Osteoblast (primary cell): Measurements from ENCODE around the gene CRELD2. TPM values are rescaled to one million over a fixed set of nuclear protein-coding genes. Genes with fewer than 3 reads are reported as not detected.

ENCODE experiments used
- DNase-seq: peaks from one replicate; pipeline ENCODE4 v3.0.0; 2011; ENCODE audit warnings: low spot score, mixed read lengths; ENCODE audit not compliant: insufficient read length; ENCODE audit errors: missing footprints
- H2AFZ ChIP-seq: 2 replicates; pipeline ENCODE4 v1.6.0; 2011; ENCODE audit warnings: mild to moderate bottlenecking, low read length
- H3K27ac ChIP-seq: 2 replicates; pipeline ENCODE4 v1.5.1; 2011; ENCODE audit warnings: mild to moderate bottlenecking, low read depth, low read length, moderate library complexity
- H3K27me3 ChIP-seq: 2 replicates; pipeline ENCODE4 v1.6.0; 2012; ENCODE audit warnings: mild to moderate bottlenecking, control low read depth, inconsistent platforms, low read length, moderate library complexity; ENCODE audit not compliant: insufficient read depth
- H3K36me3 ChIP-seq: 2 replicates; pipeline ENCODE4 v1.5.1; 2011; ENCODE audit warnings: mild to moderate bottlenecking, low read length, control low read depth, moderate library complexity; ENCODE audit not compliant: insufficient read depth
- H3K4me1 ChIP-seq: 2 replicates; pipeline ENCODE4 v1.5.1; 2011; ENCODE audit warnings: mild to moderate bottlenecking, low read length, control low read depth, moderate library complexity; ENCODE audit not compliant: insufficient read depth
- H3K4me2 ChIP-seq: 2 replicates; pipeline ENCODE4 v1.6.0; 2011; ENCODE audit warnings: mild to moderate bottlenecking, low read length; ENCODE audit not compliant: insufficient read depth
- H3K4me3 ChIP-seq: fragments of 200-600 bp; sonication (generic); 3 replicates; pipeline ENCODE4 v1.5.1; 2012; ENCODE audit warnings: mild to moderate bottlenecking, low read length, inconsistent platforms; ENCODE audit not compliant: insufficient read depth
- H3K79me2 ChIP-seq: 2 replicates; pipeline ENCODE4 v1.6.0; 2012; ENCODE audit warnings: mild to moderate bottlenecking, low read length, control low read depth, inconsistent platforms; ENCODE audit not compliant: insufficient read depth
- H3K9me3 ChIP-seq: 2 replicates; pipeline ENCODE4 v1.5.1; 2011; ENCODE audit warnings: low read depth, low read length, control low read depth
- H4K20me1 ChIP-seq: 2 replicates; pipeline ENCODE4 v1.6.0; 2012; ENCODE audit warnings: mild to moderate bottlenecking, low read length, control low read depth; ENCODE audit not compliant: insufficient read depth
- CTCF ChIP-seq: IDR thresholded peaks from 2 replicates; pipeline ENCODE4 v1.5.1; 2011; ENCODE audit warnings: mild to moderate bottlenecking, low read depth, low read length, moderate library complexity; ENCODE audit errors: extremely low read depth
- total RNA-seq: library from RNA; depleted of rRNA; stranded (reverse); fragments of >200 nt; gene quantifications from 2 replicates; pipeline ENCODE4 v1.2.3, GENCODE V29; 2012

Gene CRELD2
- total RNA-seq, 1 donor = 31.1 TPM

DNA sequence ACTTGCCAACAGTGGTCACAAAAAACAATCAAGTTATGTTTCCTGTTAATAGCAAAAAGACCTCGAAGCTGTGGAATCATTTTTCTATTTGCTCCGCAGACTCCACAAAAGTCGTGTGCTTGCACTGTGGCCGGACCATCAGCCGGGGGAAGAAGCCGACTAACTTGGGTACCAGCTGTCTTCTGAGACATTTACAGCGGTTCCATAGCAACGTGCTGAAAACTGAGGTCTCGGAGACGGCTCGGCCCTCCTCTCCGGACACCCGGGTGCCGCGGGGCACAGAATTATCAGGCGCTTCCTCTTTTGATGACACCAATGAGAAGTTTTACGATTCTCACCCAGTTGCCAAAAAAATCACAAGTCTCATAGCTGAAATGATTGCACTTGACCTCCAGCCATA lies 33.2 kb upstream of the CRELD2 start:
- peaks cover 29% of the 10 kb centered on the region for H4K20me1 ChIP-seq

GRCh38 chr22:49885881-49886280 lies 32.6 kb upstream of the CRELD2 start:
- H3K4me2 ChIP-seq = no peak overlapping the region
- no peak overlapping the region for H2AFZ ChIP-seq
- no peak overlapping the region for H3K27ac ChIP-seq
- TF ChIP-seq CTCF = no peak
- H3K4me1 ChIP-seq = peaks cover 3% of the 10 kb centered on the region
- DNase-seq = no peak
- H3K4me3 ChIP-seq = no peak overlapping the region
- peaks cover 29% of the 10 kb centered on the region for H4K20me1 ChIP-seq
- peaks cover 78% of the 10 kb centered on the region for H3K79me2 ChIP-seq
- peaks cover 28% of the 10 kb centered on the region for H3K36me3 ChIP-seq
- no peaks in the 10 kb centered on the region for H3K9me3 ChIP-seq
- H3K27me3 ChIP-seq = no peaks in the 10 kb centered on the region

More for the DNA sequence above, 33.2 kb upstream of the CRELD2 start:
- Histone ChIP-seq H3K4me1 (peaks cover 3% of the 10 kb centered on the region), H3K4me2 (no peak overlapping the region), H3K4me3 (no peak overlapping the region), H3K27me3 (no peaks in the 10 kb centered on the region), H3K79me2 (peaks cover 83% of the 10 kb centered on the region), H2AFZ (no peak overlapping the region), H3K27ac (no peak overlapping the region), H3K9me3 (no peaks in the 10 kb centered on the region), H3K36me3 (peaks cover 28% of the 10 kb centered on the region)
- TF ChIP-seq CTCF = no peak
- DNase-seq = no peak

DNA sequence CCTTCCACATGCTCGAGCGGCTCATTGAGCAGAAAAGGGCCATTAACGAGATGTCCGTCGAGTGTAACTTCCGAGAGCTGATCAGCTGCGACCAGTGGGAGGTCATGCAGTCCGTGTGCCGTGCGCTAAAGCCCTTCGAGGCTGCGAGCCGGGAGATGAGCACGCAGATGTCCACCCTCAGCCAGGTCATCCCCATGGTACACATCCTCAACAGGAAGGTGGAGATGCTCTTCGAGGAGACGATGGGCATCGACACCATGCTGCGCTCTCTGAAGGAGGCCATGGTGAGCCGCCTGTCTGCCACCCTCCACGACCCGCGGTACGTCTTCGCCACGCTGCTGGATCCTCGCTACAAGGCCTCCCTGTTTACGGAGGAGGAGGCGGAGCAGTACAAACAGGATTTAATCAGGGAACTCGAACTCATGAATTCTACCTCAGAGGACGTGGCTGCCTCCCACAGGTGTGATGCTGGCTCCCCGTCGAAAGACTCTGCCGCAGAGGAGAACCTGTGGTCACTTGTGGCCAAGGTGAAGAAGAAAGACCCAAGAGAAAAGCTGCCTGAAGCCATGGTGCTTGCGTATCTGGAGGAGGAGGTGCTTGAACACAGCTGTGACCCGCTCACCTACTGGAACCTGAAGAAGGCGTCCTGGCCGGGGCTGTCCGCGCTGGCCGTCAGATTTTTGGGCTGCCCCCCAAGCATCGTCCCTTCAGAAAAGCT lies 31.9 kb upstream of the CRELD2 start:
- Histone ChIP-seq H3K27ac (no peak overlapping the region), H3K9me3 (no peaks in the 10 kb centered on the region), H3K4me1 (peaks cover 3% of the 10 kb centered on the region), H3K79me2 (peaks cover 77% of the 10 kb centered on the region), H3K4me3 (no peak overlapping the region), H3K36me3 (peaks cover 28% of the 10 kb centered on the region), H3K4me2 (no peak overlapping the region), H4K20me1 (peaks cover 34% of the 10 kb centered on the region), H3K27me3 (no peaks in the 10 kb centered on the region), H2AFZ (no peak overlapping the region)
- no peak for DNase-seq
- TF ChIP-seq CTCF = no peak

- Histone ChIP-seq H3K4me1 (peaks cover 3% of the 10 kb centered on the region), H3K27me3 (no peaks in the 10 kb centered on the region), H3K9me3 (no peaks in the 10 kb centered on the region), H3K36me3 (peaks cover 28% of the 10 kb centered on the region), H3K4me3 (no peak overlapping the region), H2AFZ (no peak overlapping the region), H3K27ac (no peak overlapping the region), H3K4me2 (no peak overlapping the region), H3K79me2 (peaks cover 72% of the 10 kb centered on the region), H4K20me1 (peaks cover 31% of the 10 kb centered on the region)
- no peak for TF ChIP-seq CTCF
- DNase-seq = no peak
Measured at GRCh38 chr22:49887064-49887451, 31.4 kb upstream of the CRELD2 start.
